GM12873 (cell line): ENCODE data around the gene CPSF4L.

Experiments
- CTCF ChIP-seq: IDR thresholded peaks from 2 replicates; pipeline ENCODE4 v1.5.1; 2012; ENCODE audit warnings: low read depth, mild to moderate bottlenecking, moderate library complexity, low read length, control low read depth; ENCODE audit not compliant: insufficient read depth; ENCODE audit errors: missing control alignments

CPSF4L gene

DNA sequence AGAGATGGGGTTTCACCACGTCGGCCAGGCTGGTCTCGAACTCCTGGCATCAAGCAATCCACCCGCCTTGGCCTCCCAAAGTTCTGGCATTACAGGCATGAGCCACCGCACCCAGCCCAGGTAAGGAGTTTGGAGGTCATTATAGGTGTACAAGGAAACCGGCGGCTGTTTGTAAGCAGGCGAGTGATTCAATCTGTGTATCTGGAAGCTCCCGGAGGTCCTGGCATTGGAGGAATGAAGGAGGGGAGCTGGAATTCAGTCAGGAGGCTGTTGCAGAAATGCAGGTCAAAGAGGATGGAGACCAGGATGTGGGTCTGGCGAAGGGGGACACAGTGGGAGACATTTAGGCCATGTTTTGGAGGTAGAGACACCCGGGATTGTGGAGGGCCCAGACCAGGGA lies 31.4 kb upstream of the CPSF4L start:
- no peak for TF ChIP-seq CTCF

- TF ChIP-seq CTCF, result no peak
Observed at GRCh38 chr17:73292031-73292531, 30.4 kb upstream of the CPSF4L start.

GRCh38 chr17:73291260-73291801 lies 29.7 kb upstream of the CPSF4L start:
- TF ChIP-seq CTCF, result no peak

DNA sequence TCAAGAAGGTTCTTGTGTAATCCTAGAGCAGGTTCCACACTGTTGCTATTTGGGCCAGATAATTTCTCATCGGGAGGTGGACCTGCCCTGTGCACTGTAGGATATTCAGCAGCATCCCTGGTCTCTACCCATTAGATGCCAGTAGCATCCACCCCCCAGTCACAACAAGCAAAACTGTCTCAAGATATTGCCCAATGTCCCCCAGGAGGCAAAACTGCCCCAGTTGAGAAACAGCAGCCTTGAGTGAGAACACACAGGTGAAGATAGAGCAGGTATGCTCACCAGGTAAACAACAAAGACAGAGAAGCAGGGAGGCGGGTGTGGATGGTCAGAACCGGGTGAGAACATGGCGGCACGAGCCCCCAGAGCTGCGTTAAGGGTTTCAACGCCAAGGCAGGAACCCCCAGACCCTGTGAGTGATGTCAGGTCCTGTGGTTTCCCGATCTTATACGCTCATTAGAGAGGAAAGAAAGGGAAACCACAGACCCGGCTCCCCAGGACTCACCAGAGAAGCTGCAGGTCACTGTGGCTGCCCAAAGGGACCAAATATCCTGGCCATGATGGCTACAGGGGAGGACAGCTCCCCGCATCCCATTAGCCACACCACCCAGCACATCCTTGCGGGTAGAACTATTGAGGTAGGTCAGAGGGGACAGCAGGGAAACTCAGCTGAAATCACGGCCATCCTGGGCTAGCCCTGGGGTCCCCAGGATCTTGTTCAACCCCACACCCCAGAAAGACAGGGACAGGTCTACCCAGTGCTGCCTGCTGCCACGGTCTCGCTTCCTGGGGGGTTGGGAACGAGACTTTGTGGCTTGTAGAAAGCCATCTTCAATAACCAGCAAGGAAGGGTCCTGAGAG lies 28.9 kb upstream of the CPSF4L start:
- no peak for TF ChIP-seq CTCF

GRCh38 chr17:73289549-73290254 lies 28.0 kb upstream of the CPSF4L start:
- no peak for TF ChIP-seq CTCF

DNA sequence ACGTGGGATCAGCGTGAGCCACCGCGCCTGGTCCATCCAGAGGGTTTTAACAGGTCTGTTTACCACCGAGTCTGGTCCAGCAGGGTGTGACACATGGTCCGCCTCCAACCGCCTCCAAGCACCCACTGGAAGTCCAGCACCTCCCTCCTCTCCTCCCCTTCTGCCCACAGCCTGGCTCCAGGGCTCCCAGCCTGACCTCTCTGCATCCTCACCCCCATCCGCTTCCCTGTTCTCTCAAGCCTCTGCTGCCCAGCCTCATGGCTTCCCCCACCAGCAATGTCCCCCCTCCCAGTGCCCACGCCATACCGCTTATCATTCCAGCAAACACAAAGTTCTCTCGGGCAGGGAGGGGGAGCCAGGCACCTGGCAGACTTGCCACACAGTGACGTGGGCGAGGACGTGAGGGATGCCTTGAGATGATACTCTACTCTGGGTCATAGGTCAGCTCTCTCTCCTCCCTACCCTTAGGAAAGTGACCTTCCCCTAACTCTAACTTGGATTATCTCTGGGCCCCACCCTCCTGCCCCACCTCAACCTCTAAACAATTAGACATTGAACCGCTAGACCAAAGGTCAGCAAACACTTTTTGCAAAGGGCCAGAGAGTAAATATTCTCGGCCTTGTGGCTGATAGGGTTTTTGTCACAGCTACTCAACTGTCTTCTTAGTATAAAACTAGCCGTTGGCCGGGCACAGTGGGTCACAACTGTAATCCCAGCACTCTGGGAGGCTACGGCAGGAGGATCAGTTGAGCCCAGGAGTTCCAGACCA lies 27.0 kb upstream of the CPSF4L start:
- no peak for TF ChIP-seq CTCF

DNA sequence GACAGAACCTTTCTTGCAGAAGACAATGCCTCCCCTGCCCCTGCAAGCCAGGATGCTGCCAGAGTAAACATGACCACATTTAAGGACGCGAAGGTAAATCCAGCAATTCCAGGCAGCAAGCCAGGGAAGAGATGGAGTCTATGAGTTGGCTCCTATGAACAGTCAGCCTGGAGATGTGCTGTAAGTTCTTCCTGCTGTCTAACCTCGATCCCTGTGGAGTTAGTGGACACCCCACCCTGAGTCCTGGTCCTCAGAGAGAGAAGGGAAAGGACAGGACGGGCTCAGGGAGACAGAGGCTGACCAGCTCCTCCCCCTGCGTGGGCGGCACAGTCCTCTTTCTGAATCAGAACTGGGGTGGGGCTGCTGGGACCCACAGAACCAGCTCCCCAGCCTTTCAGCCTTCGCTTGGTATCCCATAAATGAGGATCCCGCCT lies 25.2 kb upstream of the CPSF4L start:
- no peak for TF ChIP-seq CTCF
